Heart right ventricle (tissue), 16 donors: ENCODE data around the gene PKM. TPM values are rescaled to one million over a fixed set of nuclear protein-coding genes. Genes with fewer than 3 reads are reported as not detected.
A peak's percentile ranks its signal among the peaks of the same experiment; 100 is the strongest.

Source experiments
- ATAC-seq, 8 donors: fragments of 200-7000 bp; cut with Tn5 transposase; one replicate each; pipeline ENCODE4 v1.9.1; 2020; ENCODE audit warnings: mild to moderate bottlenecking in 8 of 8, moderate library complexity in 8 of 8, moderate number of reproducible peaks in 1 of 8
- DNase-seq, 2 donors: peaks; one replicate each; pipeline ENCODE4 v3.0.0-alpha.2; 2020
- H3K27ac ChIP-seq, 10 donors: fragments of 200-600 bp; sonication (generic) in 2 of 10; one replicate each; pipeline versions ENCODE4 v1.5.0 to v1.8.0; 2020 to 2022; ENCODE audit warnings: mild to moderate bottlenecking in 3 of 10
- H3K27me3 ChIP-seq, 7 donors: fragments of 200-600 bp; one replicate each; pipeline ENCODE4 v1.8.0; 2021 to 2022; ENCODE audit warnings: mild to moderate bottlenecking in 2 of 7
- H3K36me3 ChIP-seq, 9 donors: fragments of 200-600 bp; sonication (generic) in 1 of 9; one replicate each; pipeline versions ENCODE4 v1.5.0 to v1.8.0; 2020 to 2022; ENCODE audit warnings: mild to moderate bottlenecking in 2 of 9
- H3K4me1 ChIP-seq, 9 donors: fragments of 200-600 bp; sonication (generic) in 1 of 9; one replicate each; pipeline versions ENCODE4 v1.5.0 to v1.8.0; 2020 to 2022; ENCODE audit warnings: mild to moderate bottlenecking in 4 of 9
- H3K4me3 ChIP-seq, 10 donors: fragments of 200-600 bp; sonication (generic) in 2 of 10; one replicate each; pipeline versions ENCODE4 v1.5.0 to v1.8.0; 2020 to 2022; ENCODE audit warnings: mild to moderate bottlenecking in 7 of 10, moderate library complexity in 2 of 10
- H3K9me3 ChIP-seq, 11 donors: fragments of 200-600 bp in 10 of 11; sonication (generic) in 2 of 11; one replicate each; pipeline versions ENCODE4 v1.5.0 to v1.8.0; 2013 to 2022; ENCODE audit warnings: mild to moderate bottlenecking in 2 of 11, control low read depth in 1 of 11, moderate library complexity in 1 of 11
- WGBS, 2 donors: extraction: QIAGEN DNeasy Blood & Tissue Kit; methylation state at CpG; one replicate each; pipeline ENCODE4 v1.1.7; 2013; ENCODE audit warnings: inconsistent platforms in 1 of 2; 5-methylcytosine and 5-hydroxymethylcytosine counted together
- intact Hi-C, 10 donors: fragments of 100-400 bp; cut with DNase I; formaldehyde crosslinking; loops; one replicate each; pipeline versions ENCODE4 v1.11.1 to v1.14.2; 2022
- polyA plus RNA-seq, 2 donors: library from polyadenylated mRNA; stranded (reverse); fragments of 200-250 nt; gene quantifications; one replicate each; pipeline ENCODE4 v1.2.3, GENCODE V29; 2013
- total RNA-seq, 10 donors: library from RNA; stranded (reverse); fragmentation: NEBNext Ultra II Directional in 3 of 10; extraction: Animal tissue kit (Norgen Biotek cat#: 25700) in 3 of 10; gene quantifications; one replicate each; pipeline versions ENCODE4 v1.2.1 to v1.2.4, GENCODE V29; 2021 to 2023
- TF ChIP-seq, protein P1 (sequence below), 9 donors: fragments of 200-600 bp; sonication (generic) in 2 of 9; IDR thresholded peaks; one replicate each; pipeline versions ENCODE4 v1.5.0 to v1.8.0; 2021 to 2022; ENCODE audit warnings: antibody characterized with exemption in 9 of 9, mild to moderate bottlenecking in 5 of 9, moderate library complexity in 1 of 9
- donor health status: Arrhythmogenic right ventricular cardiomyopathy.
- donor health status: ischemic (EF 13 %, LVEDD 7.1; RV severe dilation, severe dysfunction).
- donor health status: healthy with polysubstance abuse.
- donor health status: DM: no; HTN: yes; CAD: no.
- donor health status: DM: no; HTN: no; CAD: no.
- donor health status: ischemic (EF 25% LVEDD 6.9; RV normal size, moderate dysfunction).
- donor health status: ischemic (EF 25% LVEDD 5.7; RV mildly dilated, moderate dysfunction).
- donor health status: healthy.
- donor health status: DM: yes; HTN: yes; CAD: no.
- donor health status: Ischemic cardiomyopathy.
- donor health status: ischemic (EF 35%, LVEDD 5.7; RV mildly dilated, moderate dysfunction).
- donor health status: nonischemic (EF 11% LVEDD 7.7; RV severe dilation, severe dysfunction).
- donor health status: DM: yes; HTN: yes; CAD: no.
- donor health status: PGD.
- donor health status: ischemic (EF 29% LVEDD 5.4; RV normal size, mild dysfunction).
- donor health status: nonischemic (EF 23%, LVEDD 6.1; RV moderate dilation, normal function).

PKM gene
- total and polyA plus RNA-seq, 12 donors, result 549 to 1,508 (median 1,040) TPM

DNA sequence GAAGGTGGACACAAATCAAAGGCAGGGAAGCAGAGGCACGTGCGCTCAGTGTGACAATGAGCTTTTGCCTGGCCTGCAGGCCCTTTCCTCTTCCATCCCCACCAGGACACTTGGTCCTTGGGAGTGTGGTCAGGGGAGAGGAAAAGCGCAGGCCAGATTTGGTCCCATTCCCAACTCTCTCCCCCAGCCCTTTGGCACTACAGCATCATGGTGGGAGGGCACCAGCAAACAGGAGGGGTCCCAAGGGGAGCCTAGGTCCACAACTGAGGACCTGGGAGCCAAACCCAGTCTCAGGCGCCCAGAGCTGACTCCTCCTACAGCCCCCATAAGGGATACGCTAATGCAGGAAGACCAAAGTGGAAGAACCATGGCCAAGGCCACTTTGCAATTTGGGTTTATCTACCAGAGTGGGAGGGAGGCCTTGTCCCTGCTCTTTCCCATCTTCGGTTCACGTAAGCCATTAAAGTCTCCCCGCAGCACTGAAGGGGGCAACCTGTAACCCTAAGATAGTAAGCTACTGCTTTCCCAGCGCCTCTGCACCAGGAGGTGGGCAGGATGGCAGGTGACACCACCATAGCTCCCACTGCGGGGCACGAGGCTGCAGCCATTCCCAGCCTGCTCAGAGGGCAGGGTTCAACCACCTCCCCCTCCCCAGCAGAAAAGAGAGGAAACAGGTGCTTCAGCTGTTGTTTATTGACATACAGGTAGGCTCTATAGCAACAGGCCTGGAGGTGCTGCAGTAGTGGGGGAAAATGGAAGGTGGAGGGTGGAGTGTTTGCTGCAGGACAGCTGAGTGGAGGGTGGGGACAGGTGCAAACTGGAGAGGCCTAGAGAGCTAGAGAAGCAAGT is 32.4 kb downstream of the PKM start:
- DNase-seq (no peak), ATAC-seq (no peak)
- 72 to 75% methylated on average over 11 of the region's 11 CpGs for WGBS, 2 donors
- Histone ChIP-seq H3K27me3 (peaks cover 0 to 20% (median 9%) of the 10 kb centered on the region in 7 donors), H3K36me3 (peaks cover 0 to 56% (median 34%) of the 10 kb centered on the region in 9 donors), H3K4me1 (peaks cover 24 to 52% (median 43%) of the 10 kb centered on the region in 9 donors), H3K9me3 (no peaks in the 10 kb centered on the region), H3K4me3 (no peak overlapping the region), H3K27ac (no peak overlapping the region)
- intact Hi-C loops, result loop anchor here in 6 of 10 donors (1.0 to 10.0 kb wide), 4 partner anchors 33 to 88 kb away; partner anchors contain the start of gene PKM (in 3 of the 6)
- TF ChIP-seq, protein P1, sequence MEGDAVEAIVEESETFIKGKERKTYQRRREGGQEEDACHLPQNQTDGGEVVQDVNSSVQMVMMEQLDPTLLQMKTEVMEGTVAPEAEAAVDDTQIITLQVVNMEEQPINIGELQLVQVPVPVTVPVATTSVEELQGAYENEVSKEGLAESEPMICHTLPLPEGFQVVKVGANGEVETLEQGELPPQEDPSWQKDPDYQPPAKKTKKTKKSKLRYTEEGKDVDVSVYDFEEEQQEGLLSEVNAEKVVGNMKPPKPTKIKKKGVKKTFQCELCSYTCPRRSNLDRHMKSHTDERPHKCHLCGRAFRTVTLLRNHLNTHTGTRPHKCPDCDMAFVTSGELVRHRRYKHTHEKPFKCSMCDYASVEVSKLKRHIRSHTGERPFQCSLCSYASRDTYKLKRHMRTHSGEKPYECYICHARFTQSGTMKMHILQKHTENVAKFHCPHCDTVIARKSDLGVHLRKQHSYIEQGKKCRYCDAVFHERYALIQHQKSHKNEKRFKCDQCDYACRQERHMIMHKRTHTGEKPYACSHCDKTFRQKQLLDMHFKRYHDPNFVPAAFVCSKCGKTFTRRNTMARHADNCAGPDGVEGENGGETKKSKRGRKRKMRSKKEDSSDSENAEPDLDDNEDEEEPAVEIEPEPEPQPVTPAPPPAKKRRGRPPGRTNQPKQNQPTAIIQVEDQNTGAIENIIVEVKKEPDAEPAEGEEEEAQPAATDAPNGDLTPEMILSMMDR (IDR thresholded peaks at IDR 0.05), result no peak

DNA sequence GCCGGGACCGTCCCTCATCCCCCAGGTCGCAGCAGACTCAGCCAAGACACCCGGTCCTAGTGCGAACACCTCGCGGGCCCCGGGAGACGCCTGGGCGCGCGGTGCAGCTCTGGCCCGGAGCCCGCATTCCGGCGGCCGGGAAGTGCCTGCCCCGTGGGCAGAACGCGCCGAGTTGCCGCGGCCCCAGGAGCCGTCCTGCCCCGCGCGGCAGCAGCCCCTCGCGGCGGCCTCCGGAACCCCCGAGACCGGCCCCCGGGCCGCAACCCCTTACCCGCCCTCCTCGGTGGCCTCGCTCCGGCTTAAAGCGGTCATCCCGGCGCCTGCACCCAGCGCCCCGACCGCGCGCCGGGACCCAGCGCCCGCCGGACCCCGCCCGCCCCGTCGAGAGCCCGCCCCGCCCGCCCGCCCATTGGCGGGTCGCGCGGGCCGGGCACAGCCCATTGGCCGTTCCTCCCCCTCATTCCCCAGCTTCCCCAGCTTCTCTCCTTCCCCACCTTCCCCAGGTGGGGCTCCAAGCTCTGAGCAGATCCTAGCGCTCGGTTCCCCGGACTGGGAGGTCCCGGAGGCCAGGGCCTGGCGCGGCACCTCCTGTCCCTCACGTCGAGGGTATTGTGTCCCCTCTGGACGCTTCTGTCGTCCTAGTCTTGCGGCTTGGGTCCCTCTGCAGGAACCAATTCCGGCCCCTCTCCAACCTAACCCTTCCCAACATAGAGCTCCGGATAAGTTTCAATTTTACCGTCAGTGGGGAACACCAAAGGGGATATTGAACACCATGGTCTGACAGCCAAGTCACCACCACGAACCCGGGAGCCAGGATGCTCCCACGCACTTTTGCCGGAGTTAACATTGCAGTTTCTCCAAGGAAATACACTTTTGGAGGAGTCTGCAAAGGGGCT is 33.3 kb downstream of the PKM start, which contains the start of gene GRAMD2A:
Gene GRAMD2A (minus strand): TSS at position 328 of the 896 bp plus-strand sequence.
- intact Hi-C loops, result loop anchor here in 5 of 10 donors (2.0 to 10.0 kb wide), 3 partner anchors 35 to 89 kb away; partner anchors contain the start of gene PKM (in 2 of the 5)
- TF ChIP-seq, protein P1 (IDR thresholded peaks at IDR 0.05), result no peak
- DNase-seq, result no peak

DNA sequence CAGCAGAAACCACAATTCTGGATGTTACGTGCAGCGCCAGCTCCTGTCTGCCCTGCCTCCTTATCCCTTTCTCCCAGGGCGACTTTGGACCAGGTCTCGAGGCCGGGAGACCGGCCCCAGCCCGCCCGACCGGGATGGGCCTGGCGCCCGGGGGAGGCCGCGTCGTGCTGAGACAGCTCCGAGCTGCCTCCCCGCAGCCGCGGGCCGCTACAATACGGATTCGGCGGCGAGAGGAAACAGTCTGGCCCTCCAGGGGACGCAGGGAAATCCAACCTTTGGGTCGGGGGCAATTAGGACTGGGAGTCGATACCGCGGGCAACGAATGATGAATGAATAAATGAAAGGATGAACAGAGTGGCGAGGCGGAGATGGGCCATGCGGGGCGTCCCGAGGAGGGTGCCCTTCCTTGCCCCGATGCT is 33.9 kb downstream of the PKM start:
- Histone ChIP-seq H3K4me1 (peaks cover 17 to 41% (median 30%) of the 10 kb centered on the region in 9 donors), H3K36me3 (peaks cover 0 to 41% (median 24%) of the 10 kb centered on the region in 9 donors), H3K9me3 (no peaks in the 10 kb centered on the region), H3K27me3 (peaks cover 0 to 20% (median 9%) of the 10 kb centered on the region in 7 donors), H3K4me3 (peak overlapping the region in 9 of 10 donors; percentile 36 to 54 (median 47)), H3K27ac (no peak overlapping the region)
- WGBS, 2 donors, result 7 to 10% methylated on average over 35 of the region's 35 CpGs
- no peak for ATAC-seq
- DNase-seq, result no peak
- intact Hi-C loops, result loop anchor here in 3 of 10 donors (5.0 to 10.0 kb wide), 2 partner anchors 35 to 88 kb away; partner anchors contain the start of gene PKM (in 2 of the 3)
- TF ChIP-seq, protein P1 (IDR thresholded peaks at IDR 0.05), result no peak

More for the DNA sequence above, 33.3 kb downstream of the PKM start, which contains the start of gene GRAMD2A:
- peaks cover 0 to 20% (median 9%) of the 10 kb centered on the region in 7 donors for H3K27me3 ChIP-seq
- no peak within 1 kb of the TSS for H3K27ac ChIP-seq
- ATAC-seq, result peak in 5 of 8 donors; percentile 9 to 52 (median 22)
- H3K4me1 ChIP-seq, result peaks cover 19 to 48% (median 36%) of the 10 kb centered on the region in 9 donors
- 8 to 9% methylated on average over 70 to 83 of the region's 83 CpGs for WGBS, 2 donors
- H3K9me3 ChIP-seq, result no peaks in the 10 kb centered on the region
- H3K36me3 ChIP-seq, result peaks cover 0 to 47% (median 31%) of the 10 kb centered on the region in 9 donors
- H3K4me3 ChIP-seq, result peak within 1 kb of the TSS in 9 of 10 donors; percentile 36 to 54 (median 47)
